ENCODE results near the gene WSCD2.

WSCD2 gene

GRCh38 chr12:108267450-108267849 lies 138.4 kb downstream of the WSCD2 start:
- DNase-seq (ENCODE audit: low spot score), result no peak

- DNase-seq (ENCODE audit: low spot score), result no peak
Observed at GRCh38 chr12:108268397-108268796, 139.3 kb downstream of the WSCD2 start.

GRCh38 chr12:108269224-108269623 lies 140.1 kb downstream of the WSCD2 start:
- no peak for DNase-seq (ENCODE audit: low spot score)

- no peak for DNase-seq (ENCODE audit: low spot score)
Observed at GRCh38 chr12:108270035-108270848, 141.2 kb downstream of the WSCD2 start.

GRCh38 chr12:108270849-108271143 lies 141.7 kb downstream of the WSCD2 start:
- DNase-seq (ENCODE audit: low spot score), result no peak

GRCh38 chr12:108271951-108272872 lies 143.1 kb downstream of the WSCD2 start:
- DNase-seq (ENCODE audit: low spot score), result no peak

GRCh38 chr12:108273217-108273616 lies 144.1 kb downstream of the WSCD2 start:
- DNase-seq (ENCODE audit: low spot score), result no peak

GRCh38 chr12:108277613-108278012 lies 148.5 kb downstream of the WSCD2 start:
- no peak for DNase-seq (ENCODE audit: low spot score)

- DNase-seq (ENCODE audit: low spot score), result no peak
Observed at GRCh38 chr12:108282160-108282559, 153.1 kb downstream of the WSCD2 start.

GRCh38 chr12:108282676-108283075 lies 153.6 kb downstream of the WSCD2 start:
- DNase-seq (ENCODE audit: low spot score), result no peak

- no peak for DNase-seq (ENCODE audit: low spot score)
Observed at GRCh38 chr12:108284163-108284562, 155.1 kb downstream of the WSCD2 start.

- no peak for DNase-seq (ENCODE audit: low spot score)
Observed at GRCh38 chr12:108285016-108285415, 155.9 kb downstream of the WSCD2 start.

GRCh38 chr12:108287227-108287626 lies 158.1 kb downstream of the WSCD2 start:
- no peak for DNase-seq (ENCODE audit: low spot score)

GRCh38 chr12:108289350-108290161 lies 160.5 kb downstream of the WSCD2 start:
- no peak for DNase-seq (ENCODE audit: low spot score)

GRCh38 chr12:108295641-108296040 lies 166.6 kb downstream of the WSCD2 start:
- DNase-seq (ENCODE audit: low spot score), result no peak

- DNase-seq (ENCODE audit: low spot score), result no peak
Observed at GRCh38 chr12:108296945-108297344, 167.9 kb downstream of the WSCD2 start.

- no peak for DNase-seq (ENCODE audit: low spot score)
Observed at GRCh38 chr12:108297424-108297823, 168.3 kb downstream of the WSCD2 start.

- no peak for DNase-seq (ENCODE audit: low spot score)
Observed at GRCh38 chr12:108297895-108298760, 169.0 kb downstream of the WSCD2 start.

GRCh38 chr12:108298761-108299275 lies 169.7 kb downstream of the WSCD2 start:
- DNase-seq (ENCODE audit: low spot score), result no peak

- DNase-seq (ENCODE audit: low spot score), result no peak
Observed at GRCh38 chr12:108299516-108299915, 170.4 kb downstream of the WSCD2 start.
